Psoas muscle (tissue), 8 donors: ENCODE measurements around the gene BNC2. TPM values are rescaled to one million over a fixed set of nuclear protein-coding genes. Genes with fewer than 3 reads are reported as not detected.
A peak's percentile ranks its signal among the peaks of the same experiment; 100 is the strongest.

Source experiments
- ATAC-seq, 4 donors: fragments of 200-7000 bp; cut with Tn5 transposase; one replicate each; pipeline ENCODE4 v1.9.1; 2020; ENCODE audit warnings: moderate library complexity in 3 of 4, mild to moderate bottlenecking in 2 of 4
- DNase-seq, 2 donors: peaks; one replicate each; pipeline ENCODE4 v3.0.0-alpha.2; 2020
- H3K27ac ChIP-seq: fragments of 200-600 bp; one replicate; pipeline ENCODE4 v1.8.0; 2022
- H3K27me3 ChIP-seq, 3 donors: fragments of 200-600 bp in 1 of 3; one replicate each; pipeline versions ENCODE4 v1.6.1 to v1.8.0; 2013 to 2022; ENCODE audit warnings: low read length in 2 of 3, mild to moderate bottlenecking in 2 of 3, moderate library complexity in 1 of 3; ENCODE audit not compliant: insufficient read depth in 3 of 3
- H3K36me3 ChIP-seq, 2 donors: fragments of 200-600 bp in 1 of 2; one replicate each; pipeline versions ENCODE4 v1.6.1 to v1.8.0; 2013 to 2022; ENCODE audit warnings: low read depth in 1 of 2, mild to moderate bottlenecking in 1 of 2, moderate library complexity in 1 of 2; ENCODE audit not compliant: insufficient read depth in 1 of 2
- H3K4me1 ChIP-seq: fragments of 200-600 bp; one replicate; pipeline ENCODE4 v1.8.0; 2022
- H3K4me3 ChIP-seq: fragments of 200-600 bp; one replicate; pipeline ENCODE4 v1.8.0; 2022; ENCODE audit warnings: mild to moderate bottlenecking
- H3K9me3 ChIP-seq: fragments of 200-600 bp; one replicate; pipeline ENCODE4 v1.8.0; 2022
- CTCF ChIP-seq: fragments of 200-600 bp; IDR thresholded peaks from one replicate; pipeline ENCODE4 v1.8.0; 2022; ENCODE audit warnings: antibody characterized with exemption
- WGBS, 3 donors: extraction: QIAGEN DNeasy Blood & Tissue Kit; methylation state at CpG; one replicate each; pipeline versions ENCODE4 v1.1.6 to v1.1.7; 2013; 5-methylcytosine and 5-hydroxymethylcytosine counted together
- intact Hi-C, 2 donors: fragments of 100-400 bp; cut with DNase I; formaldehyde crosslinking; loops; one replicate each; pipeline versions ENCODE4 v1.11.0 to v1.14.2; 2022
- polyA plus RNA-seq, 3 donors: library from polyadenylated mRNA; stranded (reverse); fragments of 200-250 nt; gene quantifications; one replicate each; pipeline ENCODE4 v1.2.3, GENCODE V29; 2013
- total RNA-seq, 4 donors: library from RNA; stranded (reverse); fragmentation: NEBNext Ultra II Directional in 2 of 4; extraction: Animal tissue kit (Norgen Biotek cat#: 25700) in 2 of 4; gene quantifications; one replicate each; pipeline versions ENCODE4 v1.2.1 to v1.2.4, GENCODE V29; 2021 to 2023
- donor health status: healthy with polysubstance abuse.
- donor health status: DM: no; HTN: no; CAD: no; lungs with moderate emphysema.
- donor health status: Bipolar disorder and iron deficiency.
- donor health status: healthy.
- donor health status: DM: yes; HTN: yes; CAD: no.
- donor health status: DM: no; HTN: no; CAD: no.
- donor health status: DM: no; HTN: no; CAD: no.
- donor health status: DM: yes; HTN: yes; CAD: no.

BNC2 gene
- total and polyA plus RNA-seq, 7 donors, result 1.3 to 168 (median 44.1) TPM

- H3K27ac ChIP-seq, result no peak overlapping the region
- no peaks in the 10 kb centered on the region for H3K27me3 ChIP-seq
- H3K4me3 ChIP-seq, result no peak overlapping the region
- H3K36me3 ChIP-seq, result no peaks in the 10 kb centered on the region
- H3K4me1 ChIP-seq, result peaks cover 13% of the 10 kb centered on the region
- no peaks in the 10 kb centered on the region for H3K9me3 ChIP-seq
- TF ChIP-seq CTCF, result no peak
- DNase-seq, result no peak
- no peak for ATAC-seq
- intact Hi-C loops, result no loop called here
These were observed 197.3 kb downstream of the BNC2 start for GRCh38 chr9:16673171-16673570.

GRCh38 chr9:16672501-16672900 is 198.0 kb downstream of the BNC2 start:
- TF ChIP-seq CTCF, result no peak
- Histone ChIP-seq H3K27ac (peak overlapping the region; percentile 73), H3K4me3 (no peak overlapping the region), H3K36me3 (no peaks in the 10 kb centered on the region), H3K9me3 (no peaks in the 10 kb centered on the region), H3K4me1 (peaks cover 13% of the 10 kb centered on the region), H3K27me3 (no peaks in the 10 kb centered on the region)
- no peak for ATAC-seq
- intact Hi-C loops, result no loop called here
- 89 to 93% (median 89%) methylated on average over 3 of the region's 3 CpGs for WGBS, 3 donors
- no peak for DNase-seq

DNA sequence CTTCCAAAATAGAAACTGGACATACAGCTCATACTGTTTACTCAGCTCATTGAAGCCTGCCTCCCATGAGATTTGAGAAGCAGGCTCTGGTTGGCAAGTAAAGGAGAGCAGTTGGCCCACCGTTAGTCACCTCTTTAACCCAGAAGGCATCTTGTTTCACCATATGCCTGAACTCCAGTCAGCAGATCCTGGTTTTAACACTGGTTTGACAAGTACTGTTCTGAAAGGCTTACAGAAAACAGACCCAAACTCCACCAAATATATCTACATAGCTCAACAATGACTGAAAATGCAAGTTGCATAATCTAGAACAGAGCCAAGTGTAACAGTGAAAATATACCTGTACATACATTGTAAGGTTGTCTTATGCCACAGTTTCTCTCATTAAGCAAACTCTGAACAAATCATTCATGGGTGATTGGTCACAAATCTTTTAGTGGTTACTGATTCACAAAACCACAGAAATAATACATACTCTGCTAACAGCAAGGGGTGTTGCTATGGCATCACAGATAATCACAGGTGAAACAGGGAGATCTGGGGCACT is 198.8 kb downstream of the BNC2 start:
- no peak for TF ChIP-seq CTCF
- intact Hi-C loops, result no loop called here
- no peak overlapping the region for H3K4me3 ChIP-seq
- no peaks in the 10 kb centered on the region for H3K9me3 ChIP-seq
- H3K4me1 ChIP-seq, result peaks cover 13% of the 10 kb centered on the region
- DNase-seq (no peak), ATAC-seq (peak; percentile 95 to 98 (median 97))
- 12 to 17% (median 13%) methylated on average over 1 of the region's 1 CpG for WGBS, 3 donors
- peak overlapping the region; percentile 73 for H3K27ac ChIP-seq
- H3K36me3 ChIP-seq, result no peaks in the 10 kb centered on the region
- no peaks in the 10 kb centered on the region for H3K27me3 ChIP-seq

GRCh38 chr9:16670791-16671190 is 199.7 kb downstream of the BNC2 start:
- H3K27ac ChIP-seq, result peak overlapping the region; percentile 73
- WGBS, 3 donors, result 82 to 89% (median 85%) methylated on average over 6 of the region's 6 CpGs
- ATAC-seq (no peak), DNase-seq (no peak)
- H3K4me3 ChIP-seq, result no peak overlapping the region
- no peaks in the 10 kb centered on the region for H3K9me3 ChIP-seq
- peaks cover 13% of the 10 kb centered on the region for H3K4me1 ChIP-seq
- TF ChIP-seq CTCF, result no peak
- intact Hi-C loops, result no loop called here
- no peaks in the 10 kb centered on the region for H3K27me3 ChIP-seq
- H3K36me3 ChIP-seq, result no peaks in the 10 kb centered on the region

DNA sequence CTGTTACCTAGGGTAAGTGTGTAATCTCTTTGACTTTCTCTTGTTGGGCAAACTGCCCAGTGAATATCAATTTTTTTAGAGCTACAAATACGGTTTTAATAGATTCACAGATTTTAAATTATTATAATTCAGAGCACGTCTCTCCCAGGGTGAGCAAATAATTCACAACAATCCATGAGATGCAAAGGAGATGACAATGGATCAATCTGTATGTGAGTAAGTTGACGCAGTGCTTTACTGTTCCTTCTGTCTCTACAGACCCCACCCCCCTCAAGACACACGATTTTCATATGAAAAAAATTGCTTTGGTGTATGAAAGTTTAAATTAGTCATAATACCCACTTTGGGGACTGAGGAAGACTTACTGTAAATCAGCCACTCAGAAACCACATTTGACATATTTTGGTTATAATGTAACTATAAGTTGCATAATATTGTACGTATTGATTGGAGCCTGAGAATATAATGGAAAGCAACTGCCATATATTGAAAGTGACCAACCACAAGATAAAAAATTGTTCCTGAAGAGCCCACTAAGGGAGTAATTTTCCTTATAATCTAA is 201.7 kb downstream of the BNC2 start:
- intact Hi-C loops, result no loop called here
- no peak for ATAC-seq
- H3K27me3 ChIP-seq, result no peaks in the 10 kb centered on the region
- DNase-seq, result no peak
- H3K27ac ChIP-seq, result no peak overlapping the region
- 83 to 85% (median 84%) methylated on average over 5 of the region's 5 CpGs for WGBS, 3 donors
- peaks cover 13% of the 10 kb centered on the region for H3K4me1 ChIP-seq
- no peaks in the 10 kb centered on the region for H3K9me3 ChIP-seq
- H3K36me3 ChIP-seq, result no peaks in the 10 kb centered on the region
- no peak overlapping the region for H3K4me3 ChIP-seq
- TF ChIP-seq CTCF, result no peak
